HCT116 (cell line): ENCODE measurements around the gene COL5A1. TPM values are rescaled to one million over a fixed set of nuclear protein-coding genes. Genes with fewer than 3 reads are reported as not detected.

Experiments used
- ATAC-seq: fragments of 200-7000 bp; cut with Tn5 transposase; 2 replicates; pipeline ENCODE4 v1.9.1; 2020; ENCODE audit warnings: mild to moderate bottlenecking, moderate library complexity
- BruUV-seq: library from RNA; stranded (reverse); fragments of 400-500 nt; replicated peaks from 2 replicates; lab custom pipeline; 2021; lab: Mats Ljungman, UMichigan
- CTCF ChIA-PET: fragments of 300-600 bp; sonication (Branson Sonifier 250); formaldehyde crosslinking; loops from one replicate; lab custom pipeline; 2021; ENCODE audit warnings: antibody characterized with exemption; lab: Charles Lee
- POLR2A ChIA-PET: fragments of 300-600, 350-600 bp; sonication (Branson Sonifier 250); formaldehyde crosslinking; loops from one replicate; lab custom pipeline; 2021; ENCODE audit warnings: antibody characterized with exemption; lab: Charles Lee
- RAD21 ChIA-PET, 2 experiments: fragments of 300-600 bp; sonication (Branson Sonifier 250); formaldehyde crosslinking; loops; one replicate each; lab custom pipeline; 2023; ENCODE audit warnings: low total read pairs in 2 of 2; ENCODE audit not compliant: uncharacterized antibody in 2 of 2, unreplicated experiment in 2 of 2, low non-redundant PET in 1 of 2; lab: Charles Lee
- DNase-seq: peaks from one replicate; pipeline ENCODE4 v3.0.0-alpha.2; 2010; ENCODE audit warnings: low read depth, low spot score
- H2AFZ ChIP-seq: fragments of 200-600 bp; shearing (Covaris generic), sonication (generic); 2 replicates; pipeline ENCODE4 v1.6.1; 2017; ENCODE audit warnings: low read depth, mixed run types, mixed read lengths, antibody characterized with exemption, low read length; ENCODE audit not compliant: poor library complexity, severe bottlenecking
- H3K27ac ChIP-seq: 2 replicates; pipeline ENCODE4 v1.5.1; 2012; ENCODE audit warnings: low read depth, low read length
- H3K27me3 ChIP-seq: fragments of 200-600 bp; sonication (generic); 2 replicates; pipeline ENCODE4 v1.6.1; 2016; ENCODE audit warnings: mixed run types, low read length, mixed read lengths; ENCODE audit not compliant: insufficient read depth
- H3K36me3 ChIP-seq, 2 experiments: fragments of 200-500 bp in 1 of 2; fragments of 200-600 bp in 1 of 2; sonication (Bioruptor generic) in 1 of 2; sonication (generic) in 1 of 2; 2 replicates each; pipeline versions ENCODE4 v1.5.1 to v1.6.1; 2014 to 2016; ENCODE audit warnings: low read length in 2 of 2, inconsistent platforms in 1 of 2, mixed read lengths in 1 of 2, mixed run types in 1 of 2; ENCODE audit not compliant: insufficient read depth in 2 of 2, control insufficient read depth in 1 of 2
- H3K4me1 ChIP-seq, 2 experiments: fragments of 200-600 bp in 1 of 2; sonication (generic) in 1 of 2; 2 replicates each; pipeline versions ENCODE4 v1.5.1 to v1.6.1; 2012 to 2017; ENCODE audit warnings: low read length in 2 of 2, inconsistent platforms in 1 of 2, mild to moderate bottlenecking in 1 of 2, mixed read lengths in 1 of 2, mixed run types in 1 of 2, moderate library complexity in 1 of 2; ENCODE audit not compliant: insufficient read depth in 2 of 2, control insufficient read depth in 1 of 2
- H3K4me2 ChIP-seq: fragments of 200-600 bp; sonication (generic); 2 replicates; pipeline ENCODE4 v1.6.1; 2017; ENCODE audit warnings: mixed run types, low read length, mixed read lengths
- H3K4me3 ChIP-seq, 2 experiments: fragments of 200-600 bp in 1 of 2; sonication (generic) in 1 of 2; replicated peaks in 1 of 2; 2 replicates each; pipeline ENCODE4 v1.5.1; 2011 to 2016; ENCODE audit warnings: low read length in 2 of 2, control low read depth in 1 of 2, low read depth in 1 of 2, mild to moderate bottlenecking in 1 of 2, mixed read lengths in 1 of 2, mixed run types in 1 of 2
- H3K79me2 ChIP-seq: fragments of 200-600 bp; sonication (generic); 2 replicates; pipeline ENCODE4 v1.6.1; 2017; ENCODE audit warnings: mild to moderate bottlenecking, mixed run types, low read length, moderate library complexity, mixed read lengths; ENCODE audit not compliant: insufficient read depth
- H3K9ac ChIP-seq: fragments of 200-600 bp; sonication (generic); 2 replicates; pipeline ENCODE4 v1.6.1; 2016; ENCODE audit warnings: low read length, mixed read lengths
- H3K9me2 ChIP-seq: fragments of 200-600 bp; sonication (generic), shearing (Covaris generic); 2 replicates; pipeline ENCODE4 v1.6.1; 2017; ENCODE audit warnings: mixed run types, mild to moderate bottlenecking, moderate library complexity; ENCODE audit not compliant: insufficient read depth
- H3K9me3 ChIP-seq, 2 experiments: fragments of 200-500 bp in 1 of 2; fragments of 200-600 bp in 1 of 2; sonication (Bioruptor generic) in 1 of 2; sonication (generic) in 1 of 2; 2 replicates each; pipeline ENCODE4 v1.6.1; 2014 to 2017; ENCODE audit warnings: low read length in 2 of 2, mixed read lengths in 2 of 2, inconsistent platforms in 1 of 2, low read depth in 1 of 2, mild to moderate bottlenecking in 1 of 2, mixed run types in 1 of 2, moderate library complexity in 1 of 2; ENCODE audit not compliant: control insufficient read depth in 1 of 2, insufficient read depth in 1 of 2
- H4K20me1 ChIP-seq: fragments of 200-600 bp; sonication (generic), shearing (Covaris generic); 2 replicates; pipeline ENCODE4 v1.6.1; 2017; ENCODE audit warnings: mixed run types, mild to moderate bottlenecking, moderate library complexity; ENCODE audit not compliant: insufficient read depth
- EGR1 ChIP-seq: IDR thresholded peaks from 2 replicates; pipeline ENCODE4 v1.6.1; 2012; ENCODE audit warnings: low read depth
- ELF1 ChIP-seq: IDR thresholded peaks from 2 replicates; pipeline ENCODE4 v1.6.1; 2012; ENCODE audit warnings: low read depth, borderline replicate concordance
- EZH2phosphoT487 ChIP-seq: fragments of 200-600 bp; IDR thresholded peaks from 2 replicates; pipeline ENCODE4 v1.6.1; 2018; ENCODE audit warnings: antibody characterized with exemption, borderline replicate concordance
- JUND ChIP-seq: IDR thresholded peaks from 2 replicates; pipeline ENCODE4 v1.6.1; 2012
- POLR2A ChIP-seq: IDR thresholded peaks from 2 replicates; pipeline ENCODE4 v1.7.0; 2011; ENCODE audit warnings: borderline replicate concordance; ENCODE audit not compliant: insufficient read depth, insufficient read length; ENCODE audit errors: extremely low read depth
- RAD21 ChIP-seq: IDR thresholded peaks from 2 replicates; pipeline ENCODE4 v1.6.1; 2012; ENCODE audit warnings: low read depth, mild to moderate bottlenecking
- SIN3A ChIP-seq: IDR thresholded peaks from 2 replicates; pipeline ENCODE4 v1.6.1; 2012; ENCODE audit warnings: low read depth
- SP1 ChIP-seq: IDR thresholded peaks from 2 replicates; pipeline ENCODE4 v1.6.1; 2012; ENCODE audit warnings: low read depth
- YY1 ChIP-seq: IDR thresholded peaks from 2 replicates; pipeline ENCODE4 v1.6.1; 2011; ENCODE audit warnings: low read length, low read depth, moderate library complexity, mild to moderate bottlenecking; ENCODE audit not compliant: insufficient replicate concordance; ENCODE audit errors: extremely low read depth
- ZFX ChIP-seq: fragments of 450-650 bp; IDR thresholded peaks from 2 replicates; pipeline ENCODE4 v1.6.1; 2017
- ZNF274 ChIP-seq: fragments of 200-500 bp; sonication (Bioruptor generic); IDR thresholded peaks from 2 replicates; pipeline ENCODE4 v1.6.1; 2014; ENCODE audit warnings: mild to moderate bottlenecking, low read depth, low read length, inconsistent platforms
- intact Hi-C: fragments of 100-400 bp; cut with micrococcal nuclease; formaldehyde crosslinking; loops from 2 replicates; pipeline ENCODE4 v1.10.0; 2022
- total RNA-seq: library from RNA; stranded (reverse); gene quantifications from one replicate; pipeline ENCODE4 v1.2.1, GENCODE V29; 2021; ENCODE audit not compliant: unreplicated experiment
- TF ChIP-seq, protein P1 (sequence below): IDR thresholded peaks from 2 replicates; pipeline ENCODE4 v1.6.1; 2012

Gene COL5A1
- total RNA-seq, 1 experiment from 2014 or later = 0.30 TPM

DNA sequence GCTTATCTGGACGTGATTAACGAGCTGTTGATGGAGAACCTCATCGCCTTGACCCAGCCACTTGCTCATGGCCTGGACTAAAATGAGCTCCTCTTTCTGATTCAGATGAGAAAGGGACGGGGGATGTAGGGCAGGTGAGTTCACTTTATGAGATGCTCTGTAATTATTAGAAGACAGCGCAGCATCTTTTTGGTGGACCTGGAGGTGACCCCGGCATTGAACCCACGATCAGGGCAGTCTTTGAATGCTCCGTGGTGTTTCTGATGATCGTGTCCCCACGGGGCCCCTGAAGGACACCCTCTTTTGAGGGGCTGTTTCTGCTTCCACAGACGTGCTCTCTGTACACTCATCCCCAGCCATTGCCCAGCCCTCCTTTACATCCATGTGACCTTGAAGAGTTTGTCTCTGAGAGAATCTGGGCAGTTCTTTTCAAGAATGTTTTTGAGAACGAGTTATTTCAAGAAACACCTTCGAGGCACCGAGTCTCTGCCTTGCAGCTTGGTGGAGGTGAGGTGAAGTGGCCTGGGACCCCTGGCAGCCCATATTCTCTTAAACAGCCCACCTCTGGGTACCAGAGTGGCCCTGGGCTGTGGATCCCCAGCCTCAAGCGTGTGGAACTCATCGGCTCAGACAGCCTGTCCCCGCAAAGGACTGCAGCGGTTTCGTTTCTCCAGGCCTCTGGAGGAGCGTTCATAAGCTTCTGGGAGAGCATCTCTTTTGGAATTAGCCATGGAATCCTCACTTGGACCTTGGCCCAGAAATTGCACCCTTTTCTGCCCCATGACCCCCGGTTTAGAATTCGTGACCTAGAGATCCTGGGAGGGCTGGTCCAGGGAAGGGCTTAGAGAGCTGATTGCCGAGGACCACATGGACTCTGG, 50.3 kb downstream of the COL5A1 start (continued):
- TF ChIP-seq EZH2phosphoT487 = no peak

DNA sequence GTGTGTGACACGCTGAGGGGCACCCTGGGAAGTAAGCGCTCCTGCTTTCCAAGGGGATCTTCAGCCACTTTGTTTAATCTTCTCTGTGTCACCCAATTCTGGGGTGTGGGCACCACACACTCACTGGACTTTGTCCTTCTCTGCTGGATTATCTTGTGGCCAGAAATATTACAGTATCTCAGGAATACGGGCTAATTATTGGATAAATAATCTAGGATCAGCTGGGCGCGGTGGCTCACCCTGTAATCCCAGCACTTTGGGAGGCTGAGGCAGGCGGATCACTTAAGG, 50.9 kb downstream of the COL5A1 start:
- BruUV-seq = no TSS peak
- POLR2A ChIA-PET = no interaction called here
- Histone ChIP-seq H3K4me2 (no peak overlapping the region), H2AFZ (no peak overlapping the region), H3K79me2 (no peaks in the 10 kb centered on the region), H3K9ac (no peak overlapping the region), H3K27me3 (no peaks in the 10 kb centered on the region), H4K20me1 (no peaks in the 10 kb centered on the region), H3K4me3 (no peak overlapping the region), H3K27ac (no peak overlapping the region), H3K9me2 (no peaks in the 10 kb centered on the region), H3K9me3 (no peaks in the 10 kb centered on the region), H3K4me1 (no peaks in the 10 kb centered on the region), H3K36me3 (no peaks in the 10 kb centered on the region)
- DNase-seq = no peak
- intact Hi-C loops = loop anchor here (10.0 kb wide), 1 partner anchor 292 kb away; no protein-coding TSS in a partner anchor
- ATAC-seq = no peak
- RAD21 ChIA-PET = no interaction called here
- TF ChIP-seq POLR2A (no peak), RAD21 (no peak), EGR1 (no peak), ZFX (no peak), YY1 (no peak), ZNF274 (no peak), SP1 (no peak), JUND (no peak), SIN3A (no peak), ELF1 (no peak)
- TF ChIP-seq, protein P1, sequence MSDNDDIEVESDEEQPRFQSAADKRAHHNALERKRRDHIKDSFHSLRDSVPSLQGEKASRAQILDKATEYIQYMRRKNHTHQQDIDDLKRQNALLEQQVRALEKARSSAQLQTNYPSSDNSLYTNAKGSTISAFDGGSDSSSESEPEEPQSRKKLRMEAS = no peak
- CTCF ChIA-PET = no interaction called here
